Fibroblast of lung (primary cell): ENCODE results near the gene GAA.

Experiments used
- CTCF ChIP-seq, 2 donors: IDR thresholded peaks in 1 of 2; conservative IDR thresholded peaks in 1 of 2; 1 replicate in 1 of 2; 2 replicates in 1 of 2; pipeline ENCODE4 v1.5.1; 2011 to 2012; ENCODE audit warnings: low read length in 2 of 2, control low read depth in 1 of 2, inconsistent platforms in 1 of 2, low read depth in 1 of 2, mild to moderate bottlenecking in 1 of 2
- EZH2 ChIP-seq: IDR thresholded peaks from 2 replicates; pipeline ENCODE4 v1.5.1; 2012; ENCODE audit warnings: low read length, control low read depth, mild to moderate bottlenecking; ENCODE audit errors: missing control alignments

DNA sequence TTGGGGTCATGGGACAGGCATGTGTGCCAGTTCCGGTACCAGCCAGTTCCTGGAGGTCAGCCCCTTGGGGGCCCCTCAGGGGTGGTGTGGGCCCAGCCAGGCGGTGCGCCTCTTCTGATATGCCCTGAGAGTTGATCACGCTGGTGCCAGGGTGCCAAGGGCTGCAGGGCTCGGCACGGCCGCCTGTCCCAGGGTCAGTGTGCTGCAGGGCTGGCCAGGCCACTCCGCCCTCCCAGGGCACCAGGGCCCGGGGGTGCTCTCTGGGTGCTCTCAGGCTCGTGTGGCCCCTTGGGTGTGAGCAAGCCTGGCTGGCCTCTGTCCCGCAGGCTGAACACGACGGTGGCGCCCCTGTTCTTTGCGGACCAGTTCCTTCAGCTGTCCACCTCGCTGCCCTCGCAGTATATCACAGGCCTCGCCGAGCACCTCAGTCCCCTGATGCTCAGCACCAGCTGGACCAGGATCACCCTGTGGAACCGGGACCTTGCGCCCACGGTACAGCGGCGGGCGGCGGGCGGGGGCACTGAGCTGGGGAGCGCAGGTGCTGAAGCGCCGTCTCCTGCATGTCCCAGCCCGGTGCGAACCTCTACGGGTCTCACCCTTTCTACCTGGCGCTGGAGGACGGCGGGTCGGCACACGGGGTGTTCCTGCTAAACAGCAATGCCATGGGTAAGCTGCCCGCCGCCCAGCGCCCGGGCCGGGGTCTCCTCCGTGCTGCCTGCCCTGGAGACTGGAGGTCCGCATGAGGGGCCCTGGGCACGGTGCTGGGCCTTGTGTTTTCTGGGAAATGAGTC lies 6.0 kb downstream of the GAA start:
- TF ChIP-seq CTCF (conservative IDR thresholded peaks at IDR 0.05 in 1 of 2, IDR thresholded peaks at IDR 0.05 in 1 of 2; ENCODE audit: low read depth in 1 of 2, low read length in 2 of 2) (no peak), EZH2 (no peak)
